Stimulated activated CD8-positive, alpha-beta memory T cell treated with anti-CD3 and anti-CD28 coated beads, Interleukin-4, amount 100 ng/mL, for 24 hours (primary cell): Measurements from ENCODE around the gene XRCC5.
"Not testable (repeated sequence)": the region's sequence is repeated elsewhere in the genome, so short reads cannot be mapped to it uniquely, and the experiment has no call there.

ENCODE experiments used
- DNase-seq: peaks from one replicate; pipeline ENCODE4 v3.0.0-alpha.2; 2020; ENCODE audit warnings: low read depth

XRCC5 gene

GRCh38 chr2:216118474-216118873 is 9.3 kb downstream of the XRCC5 start:
- DNase-seq, result no peak

DNA sequence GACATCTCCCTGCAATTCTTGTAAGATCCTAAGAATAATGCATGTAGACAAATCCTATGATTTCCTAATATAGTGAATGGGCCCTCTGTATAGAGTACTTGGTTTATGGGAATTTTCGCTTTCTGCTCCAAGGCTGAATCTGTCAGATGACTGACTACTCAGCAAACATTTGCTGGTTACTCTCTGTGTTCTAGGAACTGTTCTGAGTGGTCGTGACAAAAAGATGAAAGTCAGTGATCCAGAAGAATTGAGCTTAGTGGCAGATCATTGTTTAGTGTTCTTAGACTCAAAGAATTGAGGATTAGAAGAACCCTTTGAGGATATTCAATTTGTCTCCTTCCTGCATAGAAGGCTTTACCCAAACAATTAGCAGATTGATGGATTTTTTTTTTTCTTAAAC is 10.0 kb downstream of the XRCC5 start:
- DNase-seq, result no peak

DNA sequence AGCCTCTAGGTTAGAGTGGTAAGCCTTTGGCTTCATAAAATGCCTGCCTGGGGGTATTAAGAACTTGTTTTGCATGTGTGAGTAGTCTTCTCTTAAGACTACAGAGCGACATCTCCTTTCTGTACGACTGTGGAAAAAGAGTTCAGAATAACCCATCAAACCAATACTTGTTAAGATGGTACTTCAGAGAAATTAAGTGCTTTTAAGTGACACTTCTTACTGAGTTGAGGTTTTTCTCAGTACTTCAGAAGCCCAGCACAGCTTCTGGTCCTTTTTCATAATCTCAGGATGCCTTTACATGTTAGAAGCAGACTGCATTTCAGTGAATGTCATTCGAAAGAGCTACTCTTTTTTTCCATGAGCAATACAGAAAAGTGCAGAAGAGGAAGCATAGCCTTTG is 10.8 kb downstream of the XRCC5 start:
- DNase-seq, result no peak

DNA sequence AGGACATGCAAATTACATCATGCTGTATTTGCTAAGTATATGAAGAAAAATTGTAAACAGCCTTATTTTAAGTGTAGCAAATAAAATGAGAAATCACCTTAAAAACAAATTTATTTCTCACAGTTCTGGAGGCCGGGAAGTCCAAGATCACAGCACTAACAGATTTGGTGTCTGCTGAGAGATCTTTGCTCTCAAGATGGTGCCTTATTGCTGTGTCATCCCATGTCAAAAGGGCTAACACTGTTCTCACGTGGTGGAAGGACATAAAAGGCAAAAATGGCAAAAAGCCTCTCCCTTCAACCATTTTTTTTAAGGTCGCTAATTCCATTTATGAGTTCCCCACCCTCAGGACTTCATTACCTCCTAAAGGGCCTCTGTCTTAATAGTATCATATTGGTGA is 12.1 kb downstream of the XRCC5 start:
- DNase-seq, result no peak

GRCh38 chr2:216126943-216127342 is 17.8 kb downstream of the XRCC5 start:
- DNase-seq, result no peak

GRCh38 chr2:216130346-216130971 is 21.3 kb downstream of the XRCC5 start:
- DNase-seq, result no peak

- no peak for DNase-seq
Measured at GRCh38 chr2:216131175-216131926, 22.2 kb downstream of the XRCC5 start.

GRCh38 chr2:216132585-216132984 is 23.4 kb downstream of the XRCC5 start:
- DNase-seq, result no peak

GRCh38 chr2:216133397-216133796 is 24.2 kb downstream of the XRCC5 start:
- no peak for DNase-seq

DNA sequence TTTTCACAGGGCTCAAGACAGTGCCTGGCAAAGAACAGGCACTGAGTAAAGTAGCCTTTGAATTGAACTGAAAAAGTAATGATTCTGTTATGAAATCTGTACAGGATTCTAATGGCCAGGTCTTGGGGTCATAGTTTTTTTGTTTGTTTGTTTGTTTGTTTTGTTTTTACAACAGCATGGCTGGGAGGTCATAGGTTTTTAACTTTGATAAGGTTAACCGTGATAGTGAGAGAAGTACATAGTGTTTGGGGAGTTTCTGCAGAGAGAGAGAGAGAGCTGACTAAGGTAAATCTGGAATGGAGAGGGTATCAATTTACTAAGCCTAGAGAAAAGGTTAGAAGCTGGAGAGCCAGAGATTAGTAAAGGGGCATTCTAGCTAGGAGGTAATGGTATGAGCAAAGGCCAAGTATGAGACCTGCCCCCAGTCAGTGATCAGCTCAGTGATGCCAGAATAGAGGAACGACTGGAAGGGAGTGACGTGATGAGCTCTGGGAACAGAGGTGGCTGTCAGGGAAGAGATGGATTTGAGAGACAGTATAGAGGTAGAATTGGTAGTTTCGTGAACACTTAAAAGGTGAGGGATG is 25.9 kb downstream of the XRCC5 start:
- DNase-seq, result no peak

DNA sequence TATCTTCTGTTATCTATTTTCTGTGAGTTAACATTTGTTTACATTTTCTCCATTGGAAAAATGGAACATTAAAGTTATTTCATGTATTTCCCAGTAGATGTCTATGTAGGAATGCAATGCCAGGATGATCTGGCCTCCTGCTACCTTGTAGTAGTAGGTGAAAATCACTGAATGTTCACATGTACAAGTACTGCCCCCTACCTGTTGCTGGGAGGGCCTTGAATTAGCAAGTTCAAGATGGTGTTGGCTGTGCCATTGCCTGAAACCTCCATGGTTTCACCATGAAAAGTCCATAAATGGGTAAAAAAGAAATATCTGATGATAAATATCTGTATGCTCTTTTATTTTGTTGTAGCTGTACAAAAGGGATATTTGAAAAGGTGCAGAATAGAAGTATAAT is 30.7 kb downstream of the XRCC5 start:
- no peak for DNase-seq

DNA sequence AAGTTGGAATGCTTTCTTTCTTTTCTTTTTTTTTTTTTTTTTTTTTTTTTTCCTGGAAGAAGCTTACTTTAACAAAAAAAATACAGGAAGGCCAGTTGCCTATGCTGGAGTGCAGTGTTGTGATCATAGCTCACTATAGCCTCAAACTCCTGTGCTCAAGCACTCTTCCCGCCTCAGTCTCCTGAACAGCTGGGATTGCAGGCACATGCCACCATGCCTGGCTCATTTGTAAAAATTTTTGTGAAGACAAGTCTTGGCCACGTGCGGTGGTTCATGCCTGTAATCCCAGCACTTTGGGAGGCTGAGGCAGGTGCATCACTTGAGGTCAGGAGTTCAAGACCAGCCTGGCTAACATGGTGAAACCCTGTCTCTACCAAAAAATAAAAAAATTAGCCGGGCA is 32.4 kb downstream of the XRCC5 start:
- DNase-seq, result not testable (repeated sequence)

- DNase-seq, result no peak
Measured at GRCh38 chr2:216142540-216142939, 33.4 kb downstream of the XRCC5 start.

DNA sequence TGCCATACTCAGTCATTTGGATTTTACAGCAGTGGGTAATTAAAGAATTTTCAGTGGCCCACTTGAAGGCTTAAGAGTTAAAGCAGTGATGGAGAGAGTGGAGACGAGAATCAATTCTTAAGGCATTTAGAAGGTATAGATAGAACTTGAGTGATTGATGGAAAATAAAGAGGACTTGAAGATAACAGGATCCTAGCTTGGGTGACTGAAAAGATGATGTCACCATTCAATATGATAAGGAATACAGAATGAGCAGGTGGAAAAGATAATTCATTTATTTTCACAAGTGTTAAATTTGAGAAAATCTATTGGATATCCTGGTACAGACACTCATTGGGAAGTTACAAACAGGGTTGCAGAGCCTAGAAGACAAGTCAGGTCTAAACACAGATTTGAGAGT is 35.2 kb downstream of the XRCC5 start:
- DNase-seq, result no peak

DNA sequence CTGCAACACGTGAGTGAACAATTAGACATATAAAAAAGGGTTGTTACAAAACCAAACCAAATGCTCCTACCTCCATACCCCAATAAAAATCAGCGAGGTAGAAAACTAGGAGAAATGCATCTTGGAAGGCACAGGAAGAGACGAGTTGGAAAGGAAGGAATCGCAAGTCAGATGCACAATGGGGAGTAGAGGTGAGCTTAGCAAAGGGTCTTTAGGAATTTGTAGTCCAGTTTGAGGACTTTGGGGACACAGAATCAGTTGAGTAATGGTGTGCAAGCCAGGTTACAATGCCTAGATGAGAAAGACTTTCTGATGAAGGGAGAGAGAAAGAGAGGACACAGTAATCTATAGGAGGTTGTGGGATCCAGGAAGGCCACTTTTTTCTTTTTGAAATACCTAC is 35.7 kb downstream of the XRCC5 start:
- no peak for DNase-seq

GRCh38 chr2:216146573-216146972 is 37.4 kb downstream of the XRCC5 start:
- no peak for DNase-seq

DNA sequence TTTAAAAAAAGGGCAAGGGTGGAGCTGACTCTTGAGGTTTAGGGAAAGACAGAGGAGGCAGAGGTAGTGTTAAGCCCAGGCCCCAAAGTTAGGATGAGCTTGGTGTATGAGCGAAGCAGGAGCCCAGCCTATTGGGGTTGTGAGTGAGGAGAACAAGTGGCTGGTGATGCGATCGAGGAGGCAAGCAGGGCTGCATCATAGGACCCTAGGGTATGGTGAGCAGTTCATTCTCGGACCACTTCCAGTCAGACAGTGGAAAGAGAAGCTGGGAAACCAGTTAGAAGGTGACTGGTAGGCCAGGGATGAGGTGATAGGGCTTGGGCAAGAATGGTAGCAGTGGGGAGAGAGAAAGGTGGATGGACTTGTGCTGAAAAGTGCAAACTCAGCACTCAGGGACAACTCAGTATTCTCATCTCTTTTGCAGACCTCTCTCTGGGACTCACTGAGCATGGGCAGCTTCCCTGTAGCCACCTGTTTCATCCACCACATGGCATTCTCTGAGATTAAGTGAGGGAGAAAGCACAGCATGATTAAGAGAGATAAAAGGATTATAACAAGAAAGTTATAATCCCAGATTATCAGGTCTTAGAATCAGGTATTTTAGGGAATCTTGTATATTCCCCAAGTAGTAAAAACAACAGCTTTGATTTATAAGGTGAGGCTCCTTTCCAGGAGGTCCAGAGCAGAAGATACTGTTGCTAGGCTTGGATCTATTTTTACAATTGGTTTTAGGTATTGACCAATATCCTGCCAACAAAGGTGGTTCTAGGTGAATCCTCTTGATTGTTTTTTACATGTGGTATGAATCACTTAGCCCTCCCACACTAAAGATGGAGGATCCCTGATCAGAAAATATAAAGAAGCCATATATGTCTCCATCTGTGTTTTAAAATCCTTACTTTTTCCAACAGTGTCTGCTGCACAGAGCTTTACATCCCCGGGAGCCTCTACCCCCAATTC is 38.3 kb downstream of the XRCC5 start:
- no peak for DNase-seq

DNA sequence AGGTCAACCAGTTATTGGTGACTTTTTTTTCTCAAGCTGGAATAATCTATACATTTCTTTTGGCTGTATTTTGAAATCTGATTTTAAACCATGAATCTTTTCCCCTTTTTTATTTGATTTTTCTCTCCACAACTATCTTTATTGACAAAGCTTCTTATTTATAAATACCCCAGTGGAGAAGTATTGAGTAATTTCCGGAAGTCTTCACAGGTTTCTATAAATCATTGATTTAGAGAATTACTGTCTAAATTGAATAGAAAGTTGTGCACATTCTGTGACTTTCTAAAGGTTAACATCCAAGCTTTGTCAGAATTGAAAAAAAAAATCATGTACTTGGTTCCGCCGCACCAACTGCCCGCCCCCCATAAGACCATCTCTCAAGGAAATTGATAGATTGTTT is 39.8 kb downstream of the XRCC5 start:
- no peak for DNase-seq

GRCh38 chr2:216149741-216150140 is 40.6 kb downstream of the XRCC5 start:
- no peak for DNase-seq

GRCh38 chr2:216151313-216152025 is 42.3 kb downstream of the XRCC5 start:
- DNase-seq, result no peak

DNA sequence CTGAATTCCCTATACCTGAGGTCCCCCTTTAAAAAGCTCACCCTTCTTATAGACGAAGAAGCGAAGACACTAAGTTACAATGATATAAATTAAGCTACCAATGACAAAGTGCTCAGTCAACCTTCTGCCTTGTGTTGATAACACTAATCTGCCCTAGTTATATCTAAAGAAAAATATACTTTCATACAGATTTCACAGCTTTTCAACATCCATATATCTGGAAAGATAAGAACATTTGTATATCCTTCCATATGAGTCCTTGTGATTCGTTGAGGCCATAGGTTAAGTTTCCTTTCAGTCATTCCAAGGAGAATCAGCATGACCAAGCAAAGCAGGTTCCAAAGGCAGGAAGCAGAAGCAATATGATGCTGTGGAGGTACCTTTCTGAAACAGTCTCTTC is 46.8 kb downstream of the XRCC5 start:
- DNase-seq, result no peak

- no peak for DNase-seq
Measured at GRCh38 chr2:216156822-216157221, 47.7 kb downstream of the XRCC5 start.
